ENCODE data around the gene NHS. TPM values are rescaled to one million over a fixed set of nuclear protein-coding genes. Genes with fewer than 3 reads are reported as not detected.

Gene NHS
- total RNA-seq, 1 experiment from 2014 or later = 2.2 TPM

DNA sequence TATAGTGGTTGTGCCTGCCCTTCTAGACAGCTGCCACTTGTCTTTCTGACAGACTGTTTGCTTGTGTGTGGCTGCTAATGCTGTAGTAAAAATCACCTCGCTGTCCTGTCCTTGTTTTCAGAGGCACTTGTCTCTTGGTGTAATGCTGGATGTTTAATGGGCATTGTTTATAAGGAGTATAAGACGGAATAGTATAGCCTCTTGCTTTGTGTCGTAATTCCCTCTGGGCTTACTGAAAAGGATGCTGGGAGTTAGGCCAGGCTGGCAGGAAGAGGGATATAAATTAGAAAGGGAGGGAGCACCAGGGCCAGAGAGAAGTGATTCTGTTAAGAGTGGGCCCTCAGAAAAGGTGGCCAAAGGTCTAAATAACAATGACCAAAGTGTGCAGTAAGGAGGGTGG is 29.0 kb downstream of the NHS start:
- Mint-ChIP-seq H3K4me1 (ENCODE audit: low read depth, unreplicated experiment) (peaks cover 15% of the 10 kb centered on the region), H3K36me3 (ENCODE audit: insufficient read depth, unreplicated experiment) (no peaks in the 10 kb centered on the region), H3K27ac (ENCODE audit: unreplicated experiment) (peak overlapping the region; percentile 19), H3K27me3 (ENCODE audit: insufficient read depth, unreplicated experiment) (no peaks in the 10 kb centered on the region), H3K9me3 (ENCODE audit: unreplicated experiment) (no peaks in the 10 kb centered on the region), H3K4me3 (ENCODE audit: unreplicated experiment) (no peak overlapping the region)
- Histone ChIP-seq H3K4me3 (ENCODE audit: low read depth, low read length) (no peak overlapping the region), H3K9me3 (no peaks in the 10 kb centered on the region), H3K4me1 (no peaks in the 10 kb centered on the region), H3K27me3 (replicated peaks; ENCODE audit: control insufficient read depth, insufficient read depth, low read length) (no peaks in the 10 kb centered on the region), H3K36me3 (ENCODE audit: control insufficient read depth, insufficient read depth, low read length) (no peaks in the 10 kb centered on the region)
- ChIA-PET POLR2A (no interaction called here), CTCF (no interaction called here)
- intact Hi-C loops (cut with micrococcal nuclease; ENCODE audit: unreplicated experiment) = no loop called here
- no peak for TF ChIP-seq CTCF (IDR thresholded peaks at IDR 0.05; ENCODE audit: insufficient read depth in 1 of 2, low read depth in 1 of 2, low read length in 1 of 2, severe bottlenecking in 1 of 2, unreplicated experiment in 1 of 2)
- DNase-seq = no peak
- BruUV-seq (replicated peaks) = no TSS peak

- Histone ChIP-seq H3K36me3 (ENCODE audit: control insufficient read depth, insufficient read depth, low read length) (no peaks in the 10 kb centered on the region), H3K27me3 (replicated peaks; ENCODE audit: control insufficient read depth, insufficient read depth, low read length) (no peaks in the 10 kb centered on the region), H3K4me1 (no peaks in the 10 kb centered on the region), H3K9me3 (no peaks in the 10 kb centered on the region), H3K4me3 (ENCODE audit: low read depth, low read length) (no peak overlapping the region)
- Mint-ChIP-seq H3K36me3 (ENCODE audit: insufficient read depth, unreplicated experiment) (no peaks in the 10 kb centered on the region), H3K27ac (ENCODE audit: unreplicated experiment) (peak overlapping the region; percentile 14), H3K27me3 (ENCODE audit: insufficient read depth, unreplicated experiment) (no peaks in the 10 kb centered on the region), H3K4me3 (ENCODE audit: unreplicated experiment) (no peak overlapping the region), H3K4me1 (ENCODE audit: low read depth, unreplicated experiment) (peaks cover 15% of the 10 kb centered on the region), H3K9me3 (ENCODE audit: unreplicated experiment) (no peaks in the 10 kb centered on the region)
- ChIA-PET POLR2A (no interaction called here), CTCF (no interaction called here)
- intact Hi-C loops (cut with micrococcal nuclease; ENCODE audit: unreplicated experiment) = no loop called here
- no TSS peak for BruUV-seq (replicated peaks)
- TF ChIP-seq CTCF (IDR thresholded peaks at IDR 0.05; ENCODE audit: insufficient read depth in 1 of 2, low read depth in 1 of 2, low read length in 1 of 2, severe bottlenecking in 1 of 2, unreplicated experiment in 1 of 2) = no peak
- DNase-seq = peak; percentile 1 to 27
Measured at GRCh38 chrX:17405225-17405969, 30.4 kb downstream of the NHS start.

DNA sequence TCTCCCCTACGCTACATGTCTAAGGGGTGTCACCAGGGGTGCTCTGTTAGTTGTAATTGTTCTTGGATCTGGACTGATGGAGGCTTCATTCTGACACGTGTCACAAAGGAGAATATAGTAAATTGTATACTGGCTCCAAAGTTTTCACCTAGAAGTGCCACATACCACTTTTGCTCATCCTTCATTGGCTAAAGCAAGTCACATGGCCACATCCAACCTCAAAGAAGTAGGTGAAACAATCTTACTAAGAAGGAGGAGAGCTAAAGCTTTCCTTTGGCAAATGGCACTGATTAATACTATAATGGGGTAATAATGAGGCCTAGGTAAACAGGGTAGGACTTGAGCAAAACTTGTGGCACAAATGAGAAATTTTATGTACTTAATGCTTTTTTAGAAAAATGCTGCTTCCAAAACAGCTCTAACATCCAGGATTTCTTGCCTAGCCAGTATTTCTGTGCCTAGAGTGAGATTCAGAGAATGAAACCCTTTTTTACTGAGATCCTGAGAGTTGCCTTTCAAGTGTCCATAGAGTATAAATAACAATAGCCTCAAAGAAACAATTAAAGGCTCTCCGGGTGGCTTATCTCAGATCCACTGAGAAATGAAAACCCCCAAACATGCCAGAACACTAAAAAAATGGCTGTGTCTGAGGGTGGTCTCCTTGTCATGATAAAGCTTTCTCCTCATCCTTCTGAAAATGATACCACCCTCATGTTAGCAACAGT is 34.7 kb downstream of the NHS start:
- Histone ChIP-seq H3K27me3 (replicated peaks; ENCODE audit: control insufficient read depth, insufficient read depth, low read length) (no peaks in the 10 kb centered on the region), H3K4me3 (ENCODE audit: low read depth, low read length) (no peak overlapping the region), H3K9me3 (no peaks in the 10 kb centered on the region), H3K36me3 (ENCODE audit: control insufficient read depth, insufficient read depth, low read length) (no peaks in the 10 kb centered on the region), H3K4me1 (no peaks in the 10 kb centered on the region)
- Mint-ChIP-seq H3K36me3 (ENCODE audit: insufficient read depth, unreplicated experiment) (no peaks in the 10 kb centered on the region), H3K4me3 (ENCODE audit: unreplicated experiment) (no peak overlapping the region), H3K27ac (ENCODE audit: unreplicated experiment) (no peak overlapping the region), H3K9me3 (ENCODE audit: unreplicated experiment) (no peaks in the 10 kb centered on the region), H3K4me1 (ENCODE audit: low read depth, unreplicated experiment) (peaks cover 13% of the 10 kb centered on the region), H3K27me3 (ENCODE audit: insufficient read depth, unreplicated experiment) (no peaks in the 10 kb centered on the region)
- DNase-seq = no peak
- intact Hi-C loops (cut with micrococcal nuclease; ENCODE audit: unreplicated experiment) = no loop called here
- CTCF ChIA-PET = no interaction called here
- TF ChIP-seq CTCF (IDR thresholded peaks at IDR 0.05; ENCODE audit: insufficient read depth in 1 of 2, low read depth in 1 of 2, low read length in 1 of 2, severe bottlenecking in 1 of 2, unreplicated experiment in 1 of 2) = no peak
- BruUV-seq (replicated peaks) = no TSS peak
- POLR2A ChIA-PET = no interaction called here

All from Caco-2 (cell line).